GM19467 (cell line): ENCODE results near the gene GNPTG.

Experiments
- ATAC-seq: cut with Tn5 transposase; IDR thresholded peaks from one replicate; pipeline ENCODE4 v1.9.1; 2021; ENCODE audit warnings: mild to moderate bottlenecking, moderate library complexity; ENCODE audit not compliant: unreplicated experiment

GNPTG gene

DNA sequence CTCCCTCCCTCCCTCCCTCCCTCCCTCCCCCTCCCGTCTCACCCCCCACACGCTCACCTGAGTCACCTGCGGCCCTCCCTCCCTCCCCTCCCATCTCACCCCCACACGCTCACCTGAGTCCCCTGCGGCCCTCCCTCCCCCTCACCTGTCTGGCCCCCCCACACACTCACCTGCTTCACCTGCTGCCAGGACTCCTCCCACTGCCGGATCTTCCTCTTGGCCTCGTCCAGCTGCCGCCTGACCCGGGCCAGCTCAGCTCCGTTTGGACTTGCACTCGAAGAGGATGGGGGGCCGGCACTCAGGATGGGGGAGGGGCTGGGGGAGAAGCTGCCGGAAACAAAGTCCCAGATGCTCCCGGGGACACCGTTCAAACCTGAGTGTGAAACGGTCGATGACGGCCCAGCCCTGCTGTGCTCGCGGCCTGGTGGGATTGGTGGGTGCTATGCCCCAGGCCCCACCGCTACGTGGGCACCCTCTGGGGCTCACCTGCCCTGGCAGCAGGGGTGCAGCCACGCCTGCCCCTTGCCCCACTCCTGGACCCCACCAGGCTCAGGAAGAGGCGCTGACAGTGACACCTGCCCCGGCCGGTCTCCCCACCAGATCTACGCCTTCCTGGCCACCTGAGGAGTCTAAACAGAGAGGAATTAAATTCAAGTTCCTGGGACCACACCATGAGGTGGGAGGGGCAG is 15.9 kb downstream of the GNPTG start:
- no peak for ATAC-seq

DNA sequence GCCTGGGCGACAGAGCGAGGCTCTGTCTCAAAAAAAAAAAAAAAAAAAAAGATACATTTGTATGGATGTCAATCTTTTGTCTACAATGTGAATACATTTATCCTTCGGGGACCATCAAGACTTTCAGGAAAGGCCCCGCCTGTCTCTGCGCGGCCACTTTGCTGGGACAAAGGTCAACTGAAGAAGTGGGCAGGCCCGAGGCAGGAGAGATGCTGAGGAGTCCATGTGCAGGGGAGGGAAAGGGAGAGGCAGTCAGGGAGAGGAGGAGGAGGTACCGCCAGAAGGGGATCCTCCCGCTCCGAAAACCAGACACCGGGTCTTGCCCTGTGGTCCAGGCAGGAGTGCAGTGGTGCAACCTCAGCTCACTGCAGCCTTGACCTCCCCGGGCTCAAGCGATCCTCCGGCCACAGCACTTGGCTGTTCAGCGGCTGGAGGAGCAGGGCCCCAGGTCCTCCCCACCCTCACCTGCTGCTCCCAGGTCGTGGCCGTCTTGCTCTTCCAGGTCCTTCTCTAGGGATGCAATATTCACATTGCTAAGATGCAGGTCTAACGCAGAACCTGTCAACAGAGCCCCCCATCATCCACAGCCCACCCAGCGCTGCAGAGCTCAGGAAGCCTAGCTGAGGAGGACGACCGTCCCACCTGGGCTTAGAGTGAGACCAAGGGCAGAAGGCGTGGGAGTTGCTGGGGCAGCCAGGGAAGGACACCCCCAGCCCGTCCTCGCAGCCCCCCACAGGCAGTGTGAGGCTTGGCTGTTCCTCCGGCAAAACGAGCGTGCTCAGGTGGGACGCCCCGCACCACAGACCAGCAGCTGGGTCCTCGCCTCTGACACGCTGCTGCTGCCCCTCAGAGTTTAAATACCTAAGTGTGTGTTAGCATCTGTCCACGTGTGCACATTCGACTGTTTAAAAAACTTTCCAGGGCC is 19.6 kb downstream of the GNPTG start:
- no peak for ATAC-seq

DNA sequence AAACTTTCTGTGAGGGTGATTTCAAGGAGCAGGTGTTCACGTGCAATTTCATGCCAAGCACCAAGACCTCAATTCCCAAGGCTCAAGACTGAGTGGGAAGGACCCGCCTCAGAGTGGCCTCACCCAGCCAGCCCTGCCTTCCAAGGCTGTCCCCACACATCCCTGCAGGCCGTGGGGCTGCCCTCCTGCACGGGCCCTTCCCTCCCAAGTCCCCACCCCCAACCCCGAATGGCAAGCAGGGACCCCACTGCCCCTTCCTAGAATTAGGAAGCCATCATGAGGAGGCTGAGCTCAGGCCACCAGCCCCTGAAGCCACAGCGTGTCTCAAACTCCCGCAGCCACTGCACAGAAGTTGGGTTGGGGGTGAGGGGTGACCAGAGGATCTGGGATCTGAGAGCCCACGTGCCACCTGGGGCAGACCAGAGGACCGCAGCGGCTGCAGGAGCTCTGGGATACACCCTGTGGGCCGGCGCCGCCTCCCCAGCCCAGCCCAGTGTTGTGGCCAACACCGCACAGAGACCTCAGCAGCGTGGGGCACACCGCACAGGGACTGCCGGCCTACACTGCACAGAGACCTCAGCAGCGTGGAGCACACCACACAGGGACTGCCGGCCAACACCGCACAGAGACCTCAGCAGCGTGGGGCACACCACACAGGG is 20.7 kb downstream of the GNPTG start:
- no peak for ATAC-seq

DNA sequence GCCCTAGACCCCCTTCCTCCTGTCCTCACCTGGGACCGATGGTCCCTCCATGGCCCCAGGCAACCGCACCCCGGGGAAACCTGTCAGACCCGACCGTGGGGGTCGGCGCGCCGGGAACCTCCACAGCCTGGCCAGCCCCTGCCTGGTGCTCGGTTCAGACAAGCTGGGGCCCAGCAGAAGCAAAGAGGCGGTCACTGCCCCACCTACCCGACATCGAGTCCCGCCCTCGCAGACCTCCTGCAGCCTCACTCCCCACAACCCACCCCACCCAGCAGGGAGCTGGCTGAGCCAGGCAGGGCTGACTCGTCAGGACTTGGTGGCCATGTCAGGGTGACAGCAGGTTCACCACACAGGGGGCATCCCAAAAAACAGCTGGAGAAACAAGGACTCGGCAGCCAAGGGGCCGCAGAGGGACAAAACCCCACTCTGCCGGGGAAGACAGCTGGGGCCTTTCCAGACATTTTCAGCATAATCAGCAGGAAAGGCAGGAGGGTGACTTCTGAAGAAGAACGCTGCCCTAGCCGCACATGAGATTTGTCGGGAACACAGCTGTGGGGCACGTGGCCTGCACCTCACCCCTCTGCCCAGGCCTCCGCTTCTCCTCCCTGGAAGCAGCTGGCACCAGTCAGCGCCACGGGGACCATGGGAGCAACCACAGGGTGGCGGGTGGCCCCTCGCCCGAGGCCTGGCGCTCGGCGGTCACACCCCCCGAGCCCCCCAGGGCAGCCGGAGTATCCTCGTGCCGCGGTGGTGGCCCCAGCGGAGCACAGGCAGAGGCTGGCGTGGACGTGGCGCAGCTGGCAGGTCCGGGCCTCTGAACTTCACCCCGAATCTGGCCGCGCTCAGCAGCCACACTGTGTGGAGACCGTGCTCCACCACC is 22.9 kb downstream of the GNPTG start:
- ATAC-seq, result no peak

DNA sequence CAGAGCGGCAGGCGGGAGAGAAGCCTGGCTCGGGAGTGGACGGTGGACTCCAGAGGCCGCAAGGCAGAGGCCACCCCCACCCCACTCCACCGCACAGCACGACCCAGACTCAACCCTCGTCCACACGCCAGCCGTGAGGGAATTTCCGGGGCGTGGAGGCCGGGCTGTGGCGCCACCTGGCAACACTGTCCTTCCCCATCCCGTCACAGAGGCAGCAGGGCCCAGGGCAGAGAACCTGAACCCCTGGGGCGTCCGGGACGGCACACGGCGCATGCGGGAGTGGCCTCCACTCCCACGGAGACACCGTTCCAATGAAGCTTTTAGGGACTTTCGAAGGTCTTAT is 23.5 kb downstream of the GNPTG start:
- ATAC-seq, result no peak

DNA sequence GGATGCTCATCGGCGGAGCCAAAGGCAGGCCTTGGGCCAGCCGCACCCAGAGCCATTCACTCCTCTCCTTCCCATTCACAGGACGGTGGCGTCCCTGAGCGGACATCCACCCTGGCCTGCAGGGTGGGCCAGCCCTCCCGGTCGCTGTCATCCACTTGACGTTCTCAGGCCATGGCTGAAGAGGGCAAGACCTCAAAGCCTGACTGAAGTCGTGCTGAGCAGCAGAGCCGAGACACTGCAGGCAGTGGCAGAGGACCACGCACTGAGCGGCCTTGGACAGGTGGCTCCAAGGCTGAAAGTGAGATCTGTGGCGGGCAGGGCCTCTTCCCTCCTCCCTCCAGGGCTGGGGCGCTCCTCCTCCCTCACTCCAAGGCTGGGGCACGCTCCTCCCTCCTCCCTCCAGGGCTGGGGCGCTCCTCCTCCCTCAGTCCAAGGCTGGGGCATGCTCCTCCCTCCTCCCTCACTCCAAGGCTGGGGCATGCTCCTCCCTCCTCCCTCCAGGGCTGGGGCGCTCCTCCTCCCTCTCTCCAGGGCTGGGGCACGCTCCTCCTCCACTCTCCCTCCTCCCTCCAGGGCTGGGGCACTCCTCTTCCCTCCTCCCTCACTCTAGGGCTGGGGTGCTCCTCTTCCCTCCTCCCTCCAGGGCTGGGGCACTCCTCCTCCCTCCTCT is 24.1 kb downstream of the GNPTG start:
- ATAC-seq, result no peak

DNA sequence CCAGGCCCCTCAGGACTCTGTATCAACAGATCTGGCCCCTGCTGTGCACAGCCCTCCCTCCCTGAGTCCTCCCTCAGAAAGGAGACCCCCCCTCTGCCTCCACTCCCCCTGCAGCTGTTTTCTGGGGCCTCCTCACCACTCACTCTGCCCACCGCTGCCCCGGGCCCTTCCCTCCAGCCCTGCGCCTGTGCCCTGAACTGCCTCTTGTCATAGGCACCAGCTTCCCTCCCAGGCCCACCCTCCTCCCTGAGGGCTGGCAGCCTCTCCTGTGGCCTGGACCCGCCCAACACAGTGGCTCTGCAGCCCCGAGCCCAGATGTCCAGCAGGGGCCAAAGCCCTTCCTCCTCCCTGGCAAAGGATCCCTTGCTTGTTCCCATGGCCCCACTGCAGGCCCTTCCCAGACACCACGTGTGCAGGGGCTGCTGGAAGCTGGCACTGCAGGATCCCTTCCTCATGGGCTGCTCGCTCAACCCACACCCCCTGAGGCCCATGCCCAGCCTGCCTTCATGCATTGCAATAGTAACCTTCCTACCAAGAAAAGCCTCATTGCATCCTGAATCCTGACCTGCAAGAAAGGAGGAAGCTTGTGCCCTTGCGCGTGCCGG is 25.8 kb downstream of the GNPTG start:
- no peak for ATAC-seq

DNA sequence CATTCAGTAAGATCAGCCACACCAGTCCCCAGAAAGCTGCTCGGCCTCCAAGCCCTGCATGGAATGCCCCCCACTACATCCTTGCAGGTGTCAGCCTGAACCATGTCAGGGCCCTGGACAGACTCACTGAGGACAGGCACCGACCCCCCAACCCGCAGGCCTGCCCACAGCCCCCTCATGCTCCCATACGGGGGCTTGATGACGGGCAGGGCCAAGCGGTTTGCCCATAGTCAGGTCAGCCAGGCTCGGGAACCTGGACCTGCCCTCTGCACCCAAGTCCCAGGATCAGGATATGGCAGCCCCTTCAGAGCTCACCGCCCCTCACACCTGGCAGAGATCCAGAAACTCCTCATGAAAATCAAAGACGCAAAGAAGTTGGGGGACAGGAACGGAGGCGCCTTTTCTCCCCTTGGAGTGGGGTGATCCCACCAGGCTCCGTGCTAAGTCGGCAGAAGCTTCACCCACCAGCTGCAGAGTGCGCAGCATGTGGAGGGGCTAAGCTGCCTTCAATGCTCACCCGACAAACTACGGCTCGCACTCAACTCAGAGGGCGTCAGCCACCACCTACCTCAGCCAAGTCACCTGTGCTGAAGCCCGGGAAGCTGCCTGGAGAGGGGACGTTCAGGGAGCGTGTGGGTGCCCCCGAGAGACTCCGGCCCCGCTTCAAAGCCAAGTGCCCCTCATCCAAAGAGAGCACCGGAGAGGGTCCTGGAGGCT is 26.5 kb downstream of the GNPTG start:
- ATAC-seq, result no peak

DNA sequence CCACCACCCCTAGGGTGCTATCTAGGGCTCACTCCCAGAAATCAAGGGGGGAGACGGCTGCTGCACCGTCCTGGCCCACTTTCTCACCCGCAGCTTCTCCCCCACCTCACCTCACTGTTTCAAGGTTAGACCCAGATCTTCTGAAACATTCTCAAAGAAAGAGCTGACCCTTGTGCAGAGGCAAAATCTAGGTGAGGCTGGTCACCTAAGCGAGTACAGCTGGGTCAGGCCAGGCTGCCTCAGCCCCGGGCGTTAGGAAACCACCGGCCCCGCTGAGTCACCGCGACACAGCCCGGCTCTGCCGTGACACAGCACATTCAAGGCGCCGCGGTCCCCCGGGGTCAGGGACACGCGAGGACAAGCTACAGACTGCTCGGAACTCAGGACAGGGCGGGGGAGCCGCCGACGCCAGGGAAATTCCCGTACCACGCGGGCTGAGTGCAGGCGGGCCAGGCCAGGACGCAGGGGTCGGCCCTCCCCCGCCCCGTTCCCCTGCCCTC is 27.1 kb downstream of the GNPTG start:
- no peak for ATAC-seq

DNA sequence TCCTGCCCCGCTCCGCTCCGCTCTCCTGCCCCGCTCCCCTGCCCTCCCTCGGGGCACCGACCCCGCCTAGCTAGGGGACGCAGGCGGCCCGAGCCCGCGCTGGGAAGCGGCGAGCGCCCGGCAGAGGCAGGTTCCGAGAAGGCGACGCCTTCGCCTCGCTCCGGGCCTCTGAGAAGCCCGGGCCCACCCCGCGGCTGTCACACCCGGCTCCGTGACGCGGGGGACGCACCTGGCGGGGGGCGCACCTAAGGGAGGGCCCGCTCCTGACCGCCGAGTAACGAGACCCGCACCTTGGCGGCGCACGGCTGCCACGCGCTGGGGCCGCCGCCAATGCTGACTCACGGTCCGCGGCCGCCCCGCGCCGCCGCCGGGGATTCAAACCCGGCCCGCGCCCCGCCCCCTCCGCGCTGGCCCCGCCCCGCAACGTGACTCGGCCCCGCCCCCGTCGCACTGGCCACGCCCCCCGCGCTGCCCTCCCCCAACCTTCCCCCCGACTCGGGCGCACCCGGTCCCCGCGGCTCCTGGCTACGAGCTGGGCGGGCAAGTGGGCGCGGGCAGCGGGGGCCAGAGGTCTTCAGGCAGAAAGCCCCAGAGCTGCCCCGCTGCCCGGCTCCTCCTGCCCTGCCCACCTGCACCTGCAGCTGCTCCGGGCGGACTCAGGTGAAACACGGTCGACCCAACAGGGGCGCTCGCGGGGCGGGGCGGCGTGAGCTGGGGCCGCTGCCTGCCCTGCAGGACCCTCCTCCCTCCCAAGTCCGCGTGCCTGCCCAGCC is 27.8 kb downstream of the GNPTG start:
- no peak for ATAC-seq

DNA sequence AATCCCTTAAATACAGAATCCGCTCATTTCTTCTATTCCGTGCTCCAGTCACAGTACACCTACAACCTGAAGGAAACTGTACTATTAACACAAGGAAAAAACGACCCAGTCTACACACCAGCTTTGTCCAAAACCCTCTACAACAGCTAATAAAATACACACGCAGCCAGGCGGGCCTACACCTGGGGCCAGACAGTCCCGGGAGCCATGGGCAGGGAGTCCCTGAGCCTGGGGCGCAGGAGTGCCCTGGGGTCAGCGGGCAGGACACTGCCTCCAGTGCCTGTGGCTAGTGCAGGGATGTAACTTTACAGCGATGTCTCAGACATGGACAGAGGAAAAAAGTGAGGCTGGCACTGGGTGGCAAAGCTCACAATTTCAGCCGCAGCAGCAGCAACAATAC is 28.5 kb downstream of the GNPTG start:
- no peak for ATAC-seq

DNA sequence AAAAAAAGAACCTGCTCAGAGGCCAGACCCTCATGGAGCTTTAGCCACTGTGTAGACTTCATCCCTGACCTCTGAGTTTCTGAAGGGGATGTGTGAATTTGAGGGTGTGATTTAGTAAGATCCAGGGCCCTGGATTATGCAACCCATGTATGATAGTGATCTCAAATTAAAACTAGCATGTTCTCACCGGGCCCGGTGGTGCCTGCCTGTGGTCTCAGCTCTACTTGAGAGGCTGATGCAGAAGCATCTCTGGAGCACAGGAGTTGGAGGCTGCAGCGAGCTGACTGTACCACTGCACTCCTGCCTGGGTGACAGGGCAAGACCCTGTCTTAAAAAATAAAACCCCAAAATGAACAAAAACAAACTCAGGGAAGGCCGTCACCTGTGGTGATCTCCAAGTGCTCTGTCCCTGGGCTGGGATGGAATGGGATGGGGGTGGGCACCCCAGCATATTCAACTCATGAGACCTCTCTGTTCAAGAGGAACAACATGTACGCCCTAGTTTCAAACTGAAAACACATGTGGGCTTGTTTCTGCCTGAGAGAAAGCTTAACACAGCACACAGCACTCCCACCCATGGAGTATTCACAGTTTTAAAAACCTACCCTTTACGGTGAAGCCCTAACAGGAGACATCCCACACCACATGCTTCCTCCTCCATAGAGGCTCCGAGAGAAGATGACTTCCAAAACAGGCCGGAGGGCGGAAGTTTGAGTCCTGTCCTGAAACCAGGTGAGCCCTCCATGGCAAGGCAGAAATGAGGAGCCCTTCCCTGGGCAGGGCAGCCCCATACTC is 30.1 kb downstream of the GNPTG start:
- no peak for ATAC-seq

DNA sequence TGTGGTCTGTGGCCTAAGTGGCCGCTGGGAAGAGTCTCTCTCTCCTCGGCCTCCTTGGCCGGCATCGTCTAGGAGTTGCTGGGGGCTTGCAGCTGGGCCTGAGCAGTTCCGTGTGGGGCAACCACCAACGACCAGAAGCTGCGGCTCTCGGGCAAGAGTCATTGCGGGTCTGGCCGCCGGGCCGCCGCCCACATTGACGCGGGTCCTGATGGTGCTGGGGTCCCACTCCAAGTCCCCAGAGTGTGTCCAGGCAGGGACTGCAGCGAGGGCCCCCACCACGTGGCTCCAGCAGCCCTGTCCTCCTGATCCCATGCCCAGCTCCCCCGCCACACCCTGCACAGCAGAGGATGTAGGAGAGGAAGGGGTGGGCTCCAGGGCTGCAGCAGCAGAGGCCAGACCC is 31.8 kb downstream of the GNPTG start:
- no peak for ATAC-seq

DNA sequence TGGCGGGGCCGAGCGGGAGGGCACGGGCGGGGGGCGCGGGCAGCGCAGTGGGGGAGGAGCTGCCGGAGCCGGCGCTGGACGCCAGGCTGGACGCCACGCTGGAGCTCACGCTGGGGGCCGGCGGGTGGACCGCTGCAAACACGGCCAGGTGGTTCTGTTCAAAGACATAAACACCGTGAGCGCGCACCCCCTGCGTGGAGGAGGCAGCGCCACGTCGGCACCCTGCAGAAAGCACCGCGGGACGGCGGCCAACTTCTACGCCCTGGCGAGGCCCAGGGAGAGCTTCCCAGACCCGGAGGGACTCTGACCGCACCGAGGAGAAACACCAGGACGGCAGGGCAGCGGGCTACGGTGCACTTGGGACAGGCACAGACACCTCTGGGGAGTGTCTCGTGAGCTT is 33.5 kb downstream of the GNPTG start:
- no peak for ATAC-seq

DNA sequence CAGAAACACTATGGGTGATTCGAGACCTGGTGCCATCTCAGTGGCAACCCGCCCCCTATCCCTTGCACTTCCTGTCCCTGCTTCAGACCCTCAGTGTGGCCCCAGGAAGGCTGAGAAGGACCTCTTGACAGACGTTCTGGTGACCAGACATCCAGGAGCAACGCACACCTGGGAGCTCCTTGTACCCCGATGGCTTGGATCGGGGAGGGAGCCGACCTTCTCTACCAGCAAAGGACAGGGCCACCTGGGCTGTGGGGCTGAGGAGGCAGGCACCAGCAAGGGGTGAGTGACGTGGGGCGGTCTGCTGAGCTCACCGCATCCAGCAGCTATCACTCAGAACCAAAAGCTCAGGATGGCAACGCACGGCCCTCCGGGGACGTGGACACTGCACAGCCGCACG is 35.6 kb downstream of the GNPTG start:
- no peak for ATAC-seq

DNA sequence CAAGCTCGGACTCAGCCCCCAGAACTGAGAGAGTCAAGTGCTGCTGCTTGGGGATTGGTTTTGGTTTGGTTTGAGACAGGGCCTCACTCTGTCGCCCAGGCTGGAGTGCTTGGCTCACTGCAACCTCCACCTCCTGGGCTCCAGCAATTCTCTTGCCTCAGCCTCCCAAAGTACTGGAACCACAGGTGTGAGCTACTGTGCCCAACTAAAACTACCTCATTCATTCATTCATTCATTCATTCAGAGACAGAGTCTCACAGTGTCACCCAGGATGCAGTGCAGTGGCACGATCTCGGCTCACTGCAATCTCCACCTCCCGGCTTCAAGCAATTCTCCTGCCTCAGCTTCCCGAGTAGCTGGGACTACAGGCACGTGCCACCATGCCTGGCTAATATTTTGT is 38.0 kb downstream of the GNPTG start:
- ATAC-seq, result no peak

DNA sequence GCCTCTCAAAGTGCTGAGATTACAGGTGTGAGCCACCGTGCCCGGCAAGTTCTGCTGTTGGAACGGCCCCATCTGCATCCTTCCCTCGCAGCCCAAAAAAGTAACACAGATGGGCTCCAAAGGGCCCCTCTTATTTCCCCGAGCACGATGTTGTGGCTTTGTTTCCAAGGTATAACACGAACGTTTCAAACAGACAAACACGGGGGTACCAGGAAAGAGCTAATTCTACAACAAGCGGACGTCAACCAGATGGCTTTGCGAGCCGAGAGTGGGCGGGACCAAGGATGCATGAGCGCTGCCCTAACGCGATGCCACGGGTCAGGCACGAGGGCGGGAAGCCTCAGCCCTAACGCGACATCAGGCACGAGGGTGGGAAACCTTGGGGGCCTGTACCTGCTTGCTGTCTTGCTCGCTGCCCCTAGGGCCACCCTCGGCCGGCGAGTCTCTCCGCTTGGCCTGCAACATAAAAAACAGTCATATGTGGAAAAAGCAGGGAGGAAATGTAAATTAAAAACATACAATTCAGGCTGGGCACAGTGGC is 38.6 kb downstream of the GNPTG start:
- no peak for ATAC-seq
